Measurements from ENCODE around the gene THBS2.
"Not testable (repeated sequence)": the region's sequence is repeated elsewhere in the genome, so short reads cannot be mapped to it uniquely, and the experiment has no call there.

THBS2 gene

DNA sequence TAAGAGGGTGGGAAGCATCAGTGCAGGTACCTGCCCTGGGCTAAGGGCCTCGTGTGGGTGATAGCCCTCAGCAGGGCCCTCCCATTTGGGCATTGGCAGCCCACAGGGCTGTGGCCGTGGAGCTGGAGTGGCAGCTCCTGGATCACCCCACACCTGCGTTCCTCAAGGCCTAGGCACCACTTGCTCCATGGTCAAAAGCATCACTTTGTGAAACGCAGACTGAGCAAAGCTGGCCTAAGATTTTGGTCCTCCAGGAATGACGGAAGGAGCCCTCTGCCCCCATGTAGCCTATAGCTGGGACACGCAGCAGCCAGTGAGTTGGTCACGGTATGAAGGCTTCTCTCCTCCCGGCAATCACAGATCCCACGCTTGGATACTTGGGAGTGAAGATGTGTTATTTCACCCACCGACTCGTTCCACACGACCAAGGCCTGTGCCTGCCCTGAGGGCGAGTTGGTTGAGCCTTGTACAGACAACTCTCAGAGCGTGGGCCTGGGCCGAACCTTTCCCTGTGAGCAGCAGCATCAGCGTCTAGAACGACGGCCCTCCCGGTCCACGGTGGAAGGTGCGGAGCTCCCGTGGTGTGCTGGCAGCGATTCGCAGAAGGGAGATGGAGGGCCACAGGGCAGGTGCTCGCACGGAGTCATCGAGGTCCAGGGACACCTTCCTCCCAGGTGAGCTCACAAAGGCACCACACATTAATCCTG is 39.7 kb downstream of the THBS2 start:
- in situ Hi-C loops (cut with MboI; ENCODE audit: low sequenced_read_pairs): no loop called here

GRCh38 chr6:169212897-169213813 is 40.5 kb downstream of the THBS2 start:
- in situ Hi-C loops (cut with MboI; ENCODE audit: low sequenced_read_pairs): no loop called here

DNA sequence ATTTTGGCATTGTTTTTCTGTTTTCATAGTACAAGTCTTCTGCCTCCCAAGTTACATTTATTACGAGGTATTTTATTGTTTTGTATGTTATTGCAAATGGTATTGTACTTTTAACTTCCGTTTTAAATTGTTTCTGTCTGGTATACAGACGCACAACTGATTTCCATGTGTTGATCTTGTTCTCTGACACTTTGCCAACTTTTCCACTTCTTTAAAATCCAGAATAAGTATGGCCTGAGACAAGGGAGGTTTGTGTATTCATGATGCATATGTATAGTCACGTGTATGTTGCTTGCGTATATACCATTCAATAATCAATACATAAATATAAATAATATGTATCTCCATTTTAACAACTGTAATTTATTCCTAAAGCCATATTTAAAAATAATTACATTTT is 41.2 kb downstream of the THBS2 start:
- in situ Hi-C loops (cut with MboI; ENCODE audit: low sequenced_read_pairs): no loop called here

GRCh38 chr6:169211881-169212280 is 41.8 kb downstream of the THBS2 start:
- in situ Hi-C loops (cut with MboI; ENCODE audit: low sequenced_read_pairs): no loop called here

- in situ Hi-C loops (cut with MboI; ENCODE audit: low sequenced_read_pairs): no loop called here
Observed at GRCh38 chr6:169210611-169211010, 43.0 kb downstream of the THBS2 start.

GRCh38 chr6:169208011-169208410 is 45.6 kb downstream of the THBS2 start:
- in situ Hi-C loops (cut with MboI; ENCODE audit: low sequenced_read_pairs): no loop called here

GRCh38 chr6:169207482-169207881 is 46.2 kb downstream of the THBS2 start:
- in situ Hi-C loops (cut with MboI; ENCODE audit: low sequenced_read_pairs): no loop called here

- in situ Hi-C loops (cut with MboI; ENCODE audit: low sequenced_read_pairs): no loop called here
Observed at GRCh38 chr6:169205176-169206160, 48.2 kb downstream of the THBS2 start.

DNA sequence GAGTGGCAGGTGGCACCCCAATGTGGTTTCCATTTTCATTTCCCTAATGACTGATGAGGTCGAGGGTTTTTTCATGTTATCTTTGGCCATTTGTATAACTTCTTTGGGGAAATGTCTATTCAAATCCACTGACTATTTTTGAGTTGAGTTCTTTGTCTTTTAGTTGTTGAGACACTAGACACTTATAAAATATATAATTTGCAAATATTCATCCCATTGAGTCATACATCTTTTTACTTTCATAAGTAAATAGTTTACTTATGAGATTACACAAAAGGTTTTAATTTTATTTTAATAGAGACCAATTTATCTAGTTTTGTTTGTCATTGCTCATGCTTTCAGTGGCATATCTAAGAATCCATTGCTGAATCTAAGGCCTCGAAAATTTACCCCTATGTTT is 49.5 kb downstream of the THBS2 start:
- in situ Hi-C loops (cut with MboI; ENCODE audit: low sequenced_read_pairs): no loop called here

DNA sequence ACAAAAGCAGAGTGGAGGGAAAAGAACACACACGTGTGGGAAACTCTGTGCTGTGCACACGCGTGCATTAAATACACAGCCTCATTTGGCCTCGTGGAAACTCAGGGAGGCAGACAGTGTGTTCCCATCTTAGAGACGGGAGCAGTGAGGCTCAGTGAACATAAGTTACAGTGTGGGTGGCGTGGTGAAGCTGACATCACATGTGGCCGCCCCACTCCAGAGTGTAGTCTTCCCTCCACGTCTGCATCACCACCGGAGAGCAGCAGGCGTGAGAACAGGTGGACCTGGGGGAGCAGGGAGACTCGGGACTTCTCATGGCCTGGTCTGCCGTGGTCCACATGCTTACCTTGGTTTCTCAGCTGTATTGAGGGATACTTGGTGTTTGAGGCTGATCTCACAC is 51.7 kb downstream of the THBS2 start:
- in situ Hi-C loops (cut with MboI; ENCODE audit: low sequenced_read_pairs): no loop called here

DNA sequence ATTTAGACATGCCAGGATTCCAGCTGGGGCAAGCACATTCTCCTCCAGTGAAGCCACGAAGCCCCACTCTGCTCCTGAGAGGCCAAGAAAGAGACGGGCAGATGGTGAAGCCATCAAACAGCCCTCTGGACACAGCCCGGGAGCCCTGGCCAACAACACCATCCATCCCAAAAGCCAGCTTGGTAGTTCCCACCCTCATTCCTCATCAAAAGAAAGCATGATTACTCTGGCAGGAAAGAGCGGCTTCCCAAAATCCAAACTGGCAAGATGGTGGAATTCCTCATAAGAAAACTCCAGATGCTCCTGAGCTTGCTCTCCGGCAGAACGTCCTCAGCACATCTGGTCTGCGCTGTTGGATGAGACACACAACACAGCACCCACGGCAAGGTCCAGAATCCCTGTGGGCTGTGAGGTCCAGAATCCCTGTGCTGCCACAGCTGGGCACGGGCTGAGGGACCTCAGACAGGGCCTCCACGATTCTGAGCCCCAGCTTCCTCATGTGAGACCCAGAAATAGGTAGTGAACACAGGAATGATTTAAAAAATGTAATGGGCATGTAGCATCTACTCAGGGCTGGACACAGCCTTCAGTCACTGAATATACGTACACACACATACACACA is 52.6 kb downstream of the THBS2 start:
- in situ Hi-C loops (cut with MboI; ENCODE audit: low sequenced_read_pairs): no loop called here

DNA sequence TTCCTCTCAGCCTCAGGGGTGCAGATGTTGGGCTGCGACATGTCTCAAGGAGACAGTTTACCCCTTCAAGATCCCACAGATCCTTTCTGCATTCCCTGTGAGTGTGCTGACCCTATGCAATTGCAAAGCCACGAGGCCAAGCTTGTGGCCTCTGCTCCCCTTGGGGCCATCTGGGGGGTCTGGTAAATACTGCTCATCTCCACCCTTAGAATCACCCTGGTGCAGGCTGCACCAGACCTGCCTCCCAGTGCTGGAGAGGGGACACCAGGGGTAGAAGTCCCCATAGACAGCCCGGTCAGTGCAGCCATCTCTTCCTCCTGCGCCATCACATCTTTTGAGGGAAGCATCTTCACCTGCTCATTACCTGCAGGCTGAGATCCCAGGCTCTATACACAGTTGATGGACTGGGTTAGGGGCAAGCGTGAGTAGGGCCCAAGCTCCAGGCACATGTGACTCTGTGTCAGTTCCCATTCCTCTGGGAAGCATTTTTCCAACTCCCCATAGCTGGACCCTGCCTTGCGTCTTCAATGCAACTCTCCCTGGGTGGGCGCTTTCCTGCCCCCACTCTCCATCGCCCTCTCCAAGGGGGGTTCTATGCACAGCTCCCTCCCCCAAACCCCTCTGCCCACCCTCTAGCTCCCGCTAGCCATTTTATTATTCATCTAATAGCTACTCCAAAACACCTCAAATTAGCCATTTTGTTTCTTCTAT is 53.9 kb downstream of the THBS2 start:
- in situ Hi-C loops (cut with MboI; ENCODE audit: low sequenced_read_pairs): no loop called here

DNA sequence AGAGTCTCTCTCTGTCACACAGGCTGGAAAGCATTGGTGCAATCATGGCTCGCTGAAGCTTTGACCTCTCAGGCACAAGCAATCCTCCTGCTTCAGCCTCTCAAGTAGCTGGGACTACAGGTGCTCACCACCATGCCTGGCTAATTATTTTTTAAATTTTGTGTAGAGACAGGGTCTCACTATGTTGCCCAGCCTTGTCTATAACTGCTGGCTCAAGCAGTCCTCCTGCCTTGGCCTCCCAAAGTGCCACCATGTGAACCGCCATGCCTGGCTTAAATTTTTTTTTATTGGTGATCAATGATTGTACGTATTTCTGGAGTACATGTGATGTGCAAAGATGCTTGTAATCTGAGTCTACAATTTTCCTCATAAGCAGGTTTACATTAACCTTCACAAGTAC is 54.8 kb downstream of the THBS2 start:
- in situ Hi-C loops (cut with MboI; ENCODE audit: low sequenced_read_pairs): no loop called here

- in situ Hi-C loops (cut with MboI; ENCODE audit: low sequenced_read_pairs): not testable (repeated sequence)
Observed at GRCh38 chr6:169197929-169198328, 55.7 kb downstream of the THBS2 start.

DNA sequence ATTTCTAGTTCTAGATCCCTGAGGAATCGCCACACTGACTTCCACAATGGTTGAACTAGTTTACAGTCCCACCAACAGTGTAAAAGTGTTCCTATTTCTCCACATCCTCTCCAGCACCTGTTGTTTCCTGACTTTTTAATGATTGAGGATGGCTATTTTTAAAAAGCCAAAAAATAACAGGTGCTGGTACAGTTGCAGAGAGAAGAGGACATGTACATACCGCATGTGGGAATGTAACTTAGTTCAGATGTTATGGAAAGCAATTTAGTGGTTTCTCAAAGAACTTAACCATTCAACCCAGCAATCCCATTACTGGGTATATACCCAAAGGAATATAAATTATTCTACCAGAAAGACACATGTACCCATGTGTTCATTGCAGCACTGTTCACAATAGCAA is 57.4 kb downstream of the THBS2 start:
- in situ Hi-C loops (cut with MboI; ENCODE audit: low sequenced_read_pairs): not testable (repeated sequence)

DNA sequence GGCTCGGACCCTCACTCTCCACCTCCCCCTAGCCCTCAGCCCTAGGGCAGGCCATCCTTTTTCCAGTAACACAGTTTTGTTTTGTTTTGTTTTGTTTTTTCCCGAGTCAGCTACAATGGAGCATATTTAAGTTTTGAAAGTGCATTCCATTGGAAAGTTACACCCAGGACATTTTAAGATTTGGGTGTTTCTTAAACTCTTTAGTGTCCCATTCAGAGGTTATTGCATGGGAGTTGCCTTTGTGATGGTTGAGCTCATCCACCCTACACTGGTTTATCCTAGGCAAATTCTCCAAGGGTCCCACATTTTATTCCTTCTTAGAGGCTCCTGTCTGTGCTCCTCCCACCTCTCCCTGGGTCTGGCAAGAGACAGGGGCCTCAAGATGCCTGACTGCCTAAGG is 58.9 kb downstream of the THBS2 start:
- in situ Hi-C loops (cut with MboI; ENCODE audit: low sequenced_read_pairs): no loop called here

DNA sequence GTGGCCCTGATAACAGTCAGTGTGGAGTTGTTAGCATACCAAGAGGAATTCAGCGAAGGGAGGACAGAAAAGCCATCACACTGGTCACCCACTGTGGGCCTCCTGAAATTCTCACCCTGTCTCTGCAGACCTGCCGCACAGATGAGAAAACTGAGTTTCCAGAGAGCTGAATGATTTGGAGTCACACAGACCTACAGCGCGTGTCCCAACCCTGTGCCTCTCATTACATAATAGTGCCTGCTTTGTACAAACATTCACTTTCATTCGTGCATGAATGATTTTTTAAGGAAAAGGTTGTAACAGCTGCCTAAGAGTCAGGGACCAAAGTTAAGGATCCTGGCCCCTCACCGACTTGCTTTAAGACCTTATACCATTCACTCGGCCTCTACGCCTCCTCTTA is 62.7 kb downstream of the THBS2 start:
- in situ Hi-C loops (cut with MboI; ENCODE audit: low sequenced_read_pairs): no loop called here

DNA sequence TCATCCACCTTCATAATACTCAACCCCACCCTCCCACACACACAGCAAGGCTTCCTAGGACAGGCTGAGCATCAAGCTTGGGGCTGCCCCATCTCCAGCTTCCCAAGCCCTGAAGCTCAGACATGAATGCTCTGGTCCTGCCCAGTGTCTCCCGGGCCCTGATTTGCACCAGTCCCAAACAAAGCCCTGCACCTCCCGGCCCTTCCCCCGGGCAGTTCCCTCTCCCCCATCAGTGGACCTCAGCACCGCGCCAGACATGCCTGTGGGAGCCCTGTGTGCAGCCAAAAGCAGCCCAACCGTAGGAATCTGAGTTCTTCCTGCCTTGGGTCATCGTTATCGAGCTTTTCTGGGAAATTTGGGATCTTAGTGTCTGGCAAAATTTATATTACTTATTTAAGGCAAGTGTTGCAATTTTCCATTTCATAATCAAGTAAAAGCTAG is 63.5 kb downstream of the THBS2 start:
- in situ Hi-C loops (cut with MboI; ENCODE audit: low sequenced_read_pairs): no loop called here

DNA sequence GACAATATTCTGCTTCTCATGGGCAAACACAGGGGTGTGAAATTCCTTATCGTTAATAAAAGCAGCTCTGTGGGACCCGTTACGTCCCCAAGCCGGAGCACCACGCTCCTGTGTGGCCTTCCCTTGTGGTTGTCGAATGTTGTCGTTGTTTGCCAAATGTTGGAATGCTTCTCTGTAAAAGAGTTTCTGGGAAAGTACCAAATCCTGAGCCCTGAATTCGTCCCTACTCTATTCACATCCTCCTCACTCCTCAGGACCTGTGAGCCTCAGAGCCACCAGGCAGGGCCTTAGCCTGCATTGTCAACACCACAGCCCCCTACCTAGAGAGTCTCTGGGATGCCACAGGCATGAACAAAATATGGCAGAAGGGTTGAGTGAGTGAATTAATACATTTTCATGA is 64.0 kb downstream of the THBS2 start:
- in situ Hi-C loops (cut with MboI; ENCODE audit: low sequenced_read_pairs): no loop called here

DNA sequence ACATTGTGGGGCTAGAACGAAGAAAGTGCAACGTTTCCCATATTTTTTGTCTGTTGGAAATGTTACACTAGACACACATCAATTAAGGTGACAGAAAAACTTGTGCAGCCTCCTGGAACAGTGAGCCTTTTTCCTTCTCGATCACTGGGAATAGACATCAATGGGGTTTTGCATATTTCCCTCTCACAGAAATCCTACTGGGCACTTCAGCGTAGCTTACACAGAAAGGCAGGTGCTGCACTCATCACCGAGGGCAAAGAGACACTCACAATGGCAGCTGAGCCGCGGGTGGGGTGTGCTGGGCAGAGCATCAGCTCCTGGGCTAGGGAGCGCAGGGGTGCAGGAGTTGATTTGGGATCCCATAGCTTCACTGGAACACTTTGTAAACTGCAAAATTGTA is 64.5 kb downstream of the THBS2 start:
- in situ Hi-C loops (cut with MboI; ENCODE audit: low sequenced_read_pairs): no loop called here
